Hematopoietic multipotent progenitor cell (in vitro differentiated cells): ENCODE results near the gene ATP2B3. TPM values are rescaled to one million over a fixed set of nuclear protein-coding genes. Genes with fewer than 3 reads are reported as not detected.

Source experiments
- DNase-seq, 3 donors: peaks; one replicate each; pipeline ENCODE4 v3.0.0-alpha.2; 2011 to 2015; ENCODE audit warnings: low read depth in 2 of 3, low spot score in 2 of 3
- total RNA-seq: library from RNA; depleted of rRNA; stranded (reverse); fragments of >200 nt; gene quantifications from one replicate; pipeline ENCODE4 v1.2.3, GENCODE V29; 2012

Gene ATP2B3
- total RNA-seq, 1 donor = not detected

DNA sequence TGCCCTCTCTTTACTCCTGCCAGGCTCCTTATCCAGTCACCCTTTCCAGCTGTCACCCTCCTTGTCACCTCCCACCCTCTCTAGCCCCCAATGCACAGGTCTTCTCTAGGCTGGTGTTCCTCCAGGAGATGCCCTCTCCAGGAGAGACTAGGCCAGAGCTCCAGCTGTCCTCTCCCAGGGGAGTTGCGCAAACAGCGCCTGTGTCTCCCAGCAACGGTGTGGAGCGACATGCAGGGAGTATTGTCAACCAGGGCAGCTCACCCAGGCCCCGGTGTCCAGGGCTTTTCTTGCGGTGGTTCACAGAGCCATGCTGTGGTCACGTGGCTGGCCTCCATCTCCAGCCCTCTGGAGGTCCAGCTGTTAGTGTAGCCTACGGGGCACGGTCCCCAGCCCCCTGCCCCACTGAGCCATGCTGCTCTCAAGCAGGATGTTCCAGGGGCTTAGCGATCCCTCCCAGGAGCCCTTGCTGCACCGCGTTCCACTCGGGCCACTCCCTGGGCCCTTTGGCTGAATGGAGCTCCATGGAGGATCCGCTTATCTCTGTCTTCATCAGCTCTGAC lies 46.7 kb downstream of the ATP2B3 start:
- DNase-seq = no peak

DNA sequence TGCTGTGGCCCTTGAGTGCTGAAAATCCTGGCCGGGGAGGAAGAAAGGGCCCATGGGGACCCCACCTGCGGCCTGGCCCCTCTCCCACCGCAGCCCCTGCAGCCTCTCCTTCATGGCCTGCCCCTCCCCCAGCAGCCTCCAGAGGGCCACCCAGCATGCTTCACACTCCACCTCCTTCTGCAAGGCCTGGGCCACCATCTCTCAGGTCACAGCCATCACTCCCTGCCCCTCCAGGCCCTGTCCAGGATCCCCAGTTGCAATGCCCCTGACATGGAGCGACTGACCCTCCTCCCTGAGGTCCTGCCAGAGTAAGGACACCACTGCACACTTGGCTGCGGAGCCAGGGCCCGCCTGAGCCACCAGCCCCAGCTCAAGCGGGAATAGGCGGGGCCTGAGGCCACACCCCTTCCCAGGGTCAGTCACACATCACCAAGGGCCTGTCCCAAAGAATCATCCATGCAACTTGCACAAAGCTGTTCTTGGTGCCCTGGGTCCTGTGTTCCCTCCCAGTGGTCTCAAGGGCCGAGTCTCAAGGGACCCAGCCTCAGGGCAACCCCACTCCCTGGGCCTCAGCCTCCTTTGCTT lies 48.6 kb downstream of the ATP2B3 start:
- DNase-seq = no peak

DNA sequence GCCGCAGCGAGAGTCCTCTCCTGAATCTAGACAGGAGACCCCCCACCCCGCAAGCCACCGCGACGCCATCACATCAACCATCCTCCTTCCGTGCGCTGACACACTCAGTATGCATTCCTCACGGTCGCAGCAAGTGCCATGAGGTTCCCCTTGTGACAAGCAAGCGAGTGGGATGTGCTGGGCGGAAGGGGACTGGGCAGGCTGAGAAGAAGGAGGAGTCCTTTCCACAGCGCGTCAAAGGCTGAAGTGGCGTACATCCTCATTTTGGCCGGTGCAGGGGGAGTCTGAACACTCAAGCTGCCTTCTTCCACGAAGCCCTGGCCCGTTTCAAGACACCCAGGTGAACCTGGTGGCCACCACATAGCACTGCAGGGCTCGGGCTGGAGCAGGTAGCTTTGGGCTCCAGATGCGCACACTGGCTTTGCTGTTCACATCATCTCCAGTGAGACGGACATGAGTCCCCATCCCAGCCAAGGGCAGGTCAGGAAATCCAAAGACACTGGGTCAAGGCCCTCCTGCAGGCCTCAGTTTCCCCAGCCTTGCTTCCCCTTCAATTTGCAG lies 51.1 kb downstream of the ATP2B3 start:
- DNase-seq = no peak

DNA sequence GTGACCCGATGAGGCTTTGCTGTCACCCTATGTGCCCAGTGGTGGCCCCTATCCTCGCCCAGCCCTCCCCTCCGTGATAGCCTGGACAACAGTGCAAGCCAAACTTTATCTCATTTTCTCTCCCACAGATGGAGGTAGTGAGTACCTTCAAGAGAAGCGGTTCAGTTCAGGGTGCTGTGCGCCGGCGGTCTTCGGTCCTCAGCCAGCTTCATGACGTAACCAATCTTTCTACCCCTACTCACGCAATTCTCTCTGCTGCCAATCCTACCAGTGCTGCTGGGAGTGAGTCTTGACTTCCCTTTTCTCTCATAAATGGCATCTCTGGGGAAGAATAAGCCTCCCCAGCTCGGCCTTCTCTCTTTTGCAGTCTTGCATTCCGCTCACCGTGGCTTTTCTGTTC lies 52.0 kb downstream of the ATP2B3 start:
- DNase-seq = no peak

DNA sequence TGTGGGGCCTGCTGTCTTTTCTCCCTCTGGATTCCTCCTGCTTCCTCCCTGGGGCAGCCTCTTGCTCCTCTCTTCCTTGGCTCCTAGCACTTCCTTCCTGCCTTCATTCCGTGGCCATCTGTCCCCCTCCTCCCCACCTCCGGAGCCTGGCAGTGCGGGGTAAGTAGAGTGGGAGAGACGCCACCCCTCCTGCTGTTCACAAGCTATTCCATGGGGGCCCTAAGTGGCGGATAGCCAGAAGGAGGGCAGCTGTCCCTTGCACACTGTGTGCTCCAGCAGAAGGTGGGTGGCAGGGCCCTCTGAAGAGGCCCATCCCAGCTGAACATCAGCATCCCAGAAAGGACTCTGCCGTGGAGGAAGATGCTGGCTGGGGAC lies 54.1 kb downstream of the ATP2B3 start:
- DNase-seq = no peak

DNA sequence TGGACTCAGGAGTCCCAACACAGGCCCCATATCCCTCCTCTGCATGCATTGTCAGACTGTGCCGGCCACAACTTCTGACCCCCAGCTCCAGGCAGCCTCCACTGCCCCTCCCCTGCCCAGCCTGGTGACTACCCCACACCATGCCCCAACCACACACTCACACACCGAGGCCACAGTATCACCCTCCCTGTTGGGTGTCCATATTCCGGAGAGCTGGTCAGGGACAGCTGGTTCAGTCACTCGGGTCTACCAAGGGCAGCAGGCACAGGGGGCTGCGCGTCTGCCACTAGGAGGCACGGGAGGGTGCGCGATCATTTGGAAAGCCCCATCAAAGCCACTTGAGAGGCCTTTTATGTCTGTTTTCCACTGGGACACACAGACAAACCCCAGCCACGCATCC lies 55.2 kb downstream of the ATP2B3 start:
- no peak for DNase-seq

DNA sequence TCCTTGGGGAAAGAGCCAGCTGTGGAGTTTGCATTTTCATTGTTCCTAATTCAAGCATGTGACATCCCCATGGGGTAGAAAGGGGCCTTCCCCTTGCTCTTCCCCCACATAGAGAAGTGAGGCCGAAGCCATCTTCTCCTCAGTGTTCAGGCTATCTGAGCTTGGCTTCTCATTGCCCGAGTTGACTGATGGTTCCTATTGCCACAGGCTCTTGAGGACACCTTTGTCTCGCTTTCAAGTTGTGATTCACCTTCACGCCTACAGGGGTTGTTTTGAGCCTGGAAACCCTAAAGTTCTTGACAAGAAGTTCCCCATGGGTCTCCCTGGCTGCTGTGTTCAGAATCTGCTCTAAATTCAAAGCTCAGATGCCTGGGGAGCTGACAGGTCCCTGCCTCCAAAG lies 56.5 kb downstream of the ATP2B3 start:
- peak in 1 of 3 donors; percentile 30 for DNase-seq

DNA sequence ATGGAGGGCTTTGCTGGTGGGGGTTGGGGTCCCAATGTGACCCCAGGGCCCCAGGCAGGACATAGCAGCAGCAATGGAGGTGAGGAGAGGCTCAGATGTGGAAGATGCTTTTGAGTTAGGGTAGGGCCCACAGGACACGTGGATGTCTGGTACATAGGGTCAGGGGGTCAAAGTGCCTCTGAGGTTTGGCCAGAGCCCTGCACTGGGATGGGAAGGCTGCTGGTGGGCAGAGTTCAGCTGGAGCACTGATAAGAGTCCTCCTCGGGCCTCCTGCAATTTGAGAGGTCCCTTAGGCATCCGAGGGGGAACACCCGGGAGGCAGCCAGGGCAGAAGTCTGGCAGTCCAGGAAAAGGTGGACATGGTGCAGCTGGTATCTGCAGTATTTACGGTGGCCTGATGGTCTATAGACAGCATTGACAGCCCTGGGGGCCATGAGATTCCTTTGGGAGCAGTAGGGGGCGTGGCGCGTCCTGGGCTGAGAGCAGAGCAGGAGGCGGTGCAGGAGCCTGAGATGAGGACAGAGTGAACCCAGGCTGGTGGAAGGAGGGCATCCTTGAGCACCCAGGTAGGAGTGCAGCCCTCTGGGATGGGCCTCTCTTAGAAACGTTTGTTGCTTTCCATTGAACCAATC lies 58.9 kb downstream of the ATP2B3 start:
- no peak for DNase-seq

DNA sequence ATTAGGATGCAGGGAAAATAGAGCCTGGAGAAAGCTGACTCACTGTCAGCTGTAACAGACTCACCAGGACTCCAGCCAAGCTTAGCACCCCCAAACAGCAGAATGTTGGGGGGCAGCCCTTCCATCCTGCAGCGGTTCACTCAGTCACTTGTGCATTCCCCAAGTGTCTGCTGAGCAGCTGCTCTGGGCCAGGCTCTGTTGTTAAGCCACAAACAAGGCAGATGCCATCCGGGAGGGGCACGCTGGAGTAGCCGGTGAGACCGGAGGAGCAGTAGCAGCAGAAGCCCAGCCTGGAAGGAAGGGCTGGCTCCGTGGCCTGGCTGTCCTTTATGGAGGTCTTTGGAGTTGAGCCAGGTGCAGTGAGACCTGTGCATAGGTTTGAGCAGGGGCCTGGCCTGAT lies 59.5 kb downstream of the ATP2B3 start:
- DNase-seq = no peak

DNA sequence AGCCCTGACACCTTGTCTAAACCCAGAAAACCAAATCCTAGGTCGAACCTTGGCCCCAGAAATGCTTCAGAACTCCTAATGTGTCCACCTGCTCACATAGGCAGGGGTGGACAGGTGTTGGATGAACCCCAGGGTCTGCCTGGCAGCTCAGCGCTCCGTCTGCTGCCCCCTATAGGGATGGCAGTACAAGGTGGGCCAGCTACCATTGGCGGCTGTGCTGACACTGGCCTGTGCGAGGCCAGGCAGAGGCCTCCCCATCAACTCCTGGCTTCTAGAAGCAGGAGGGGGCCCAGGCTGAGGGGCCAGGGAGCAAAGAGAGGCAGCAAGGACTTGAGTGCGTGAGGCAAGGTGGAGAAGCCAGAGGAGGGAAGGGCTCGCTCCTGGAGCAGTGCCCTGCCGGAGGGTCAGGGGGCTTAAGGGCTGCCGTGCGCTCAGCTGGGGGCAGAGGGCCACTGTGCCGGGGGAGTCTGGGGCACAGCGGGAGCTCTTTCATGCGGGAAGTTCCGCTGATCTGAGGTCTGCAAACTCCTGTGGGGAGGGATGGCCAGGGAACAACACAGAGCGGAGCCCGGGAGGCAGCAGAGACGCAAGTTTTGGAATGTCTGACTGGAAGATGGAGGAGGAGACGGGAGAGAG lies 60.9 kb downstream of the ATP2B3 start:
- no peak for DNase-seq

DNA sequence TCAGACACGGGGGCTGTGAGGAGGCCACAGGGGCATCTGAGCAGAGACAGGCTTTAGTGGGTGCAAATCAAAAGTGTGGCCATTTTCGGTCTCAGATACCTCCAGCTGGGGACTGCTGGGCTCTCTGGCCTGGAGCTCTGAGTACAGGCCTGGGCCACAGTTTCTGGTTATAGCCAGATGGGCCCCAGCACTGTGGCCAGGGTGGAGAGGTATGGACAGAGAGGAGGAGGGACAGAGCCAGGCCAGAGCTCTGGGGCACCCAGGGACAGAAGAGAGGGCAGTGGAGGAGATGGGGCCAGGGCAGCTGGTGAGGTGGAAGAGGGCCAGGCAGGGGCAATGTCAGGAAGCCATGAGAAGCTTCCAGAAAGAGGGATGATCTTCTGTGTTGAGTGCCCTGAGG lies 61.4 kb downstream of the ATP2B3 start:
- no peak for DNase-seq

DNA sequence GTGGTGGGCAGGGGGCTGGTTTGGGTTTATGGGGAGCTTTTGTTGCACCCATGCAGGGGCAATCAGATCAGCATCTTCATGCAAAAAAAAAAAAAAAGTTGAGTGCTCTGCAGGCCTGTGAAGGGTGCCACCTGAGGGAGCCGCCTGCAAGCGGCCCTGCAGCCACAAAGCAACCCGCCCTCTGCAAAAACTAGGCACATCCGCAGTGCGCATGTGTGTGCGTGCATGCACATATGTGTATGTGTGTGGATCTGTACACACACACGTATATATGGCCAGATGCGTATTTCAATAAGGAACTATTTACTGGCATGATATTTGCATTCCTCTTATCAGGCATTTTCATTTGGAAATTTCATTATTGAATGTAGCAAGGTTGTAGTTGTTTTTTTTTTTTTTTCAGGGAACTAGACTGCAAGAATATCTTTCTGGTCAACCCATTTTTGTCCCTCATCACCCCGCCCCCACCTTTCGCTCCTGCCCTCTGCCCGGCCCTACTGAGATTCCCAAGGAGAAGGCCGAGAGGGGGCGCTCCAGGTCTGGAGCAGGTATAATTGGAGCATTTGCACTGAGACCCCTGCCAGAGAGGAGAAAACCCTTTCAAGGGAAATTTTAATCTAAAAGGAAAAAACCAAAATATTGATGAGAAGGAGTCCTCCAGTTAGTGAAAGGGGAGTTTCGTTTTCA lies 63.4 kb downstream of the ATP2B3 start:
- DNase-seq = no peak

DNA sequence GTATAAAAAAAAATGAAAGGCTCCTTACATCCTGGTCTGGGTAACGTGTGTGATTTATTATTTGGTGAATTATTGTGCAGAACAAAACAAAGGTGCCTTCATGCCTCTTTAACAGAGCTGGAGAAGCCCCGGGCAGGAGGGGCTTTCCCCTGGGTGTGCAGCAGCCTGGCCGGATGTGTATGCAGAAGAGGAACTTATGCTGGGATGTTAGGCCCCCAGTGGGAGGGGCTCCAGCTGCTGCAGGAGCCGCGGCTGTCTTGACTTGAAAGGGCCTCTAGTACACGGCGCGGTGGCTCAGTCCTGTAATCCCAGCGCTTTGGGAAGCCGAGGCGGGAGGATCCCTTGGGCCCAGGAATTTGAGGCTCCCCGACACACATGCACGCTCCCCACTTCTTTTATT lies 65.5 kb downstream of the ATP2B3 start:
- peak; percentile 31 to 86 (median 79) for DNase-seq

DNA sequence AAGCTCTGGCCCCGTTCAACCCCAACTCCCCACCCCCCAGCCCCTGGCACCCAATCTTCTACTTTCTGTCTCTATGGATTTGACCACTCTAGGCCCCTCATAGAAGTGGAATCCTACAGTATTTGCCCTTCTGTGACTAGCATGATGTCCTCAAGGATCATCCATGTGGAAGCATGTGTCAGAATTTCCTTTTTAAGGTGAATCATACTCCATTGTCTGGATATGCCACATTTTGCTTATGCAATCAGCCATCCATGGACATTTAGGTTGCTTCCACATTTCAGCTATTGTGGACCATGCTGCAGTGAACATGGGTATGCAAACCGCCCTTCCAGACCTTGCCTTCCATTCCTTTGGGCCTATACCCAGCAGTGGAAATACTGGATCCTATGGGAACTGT lies 66.0 kb downstream of the ATP2B3 start:
- no peak for DNase-seq

DNA sequence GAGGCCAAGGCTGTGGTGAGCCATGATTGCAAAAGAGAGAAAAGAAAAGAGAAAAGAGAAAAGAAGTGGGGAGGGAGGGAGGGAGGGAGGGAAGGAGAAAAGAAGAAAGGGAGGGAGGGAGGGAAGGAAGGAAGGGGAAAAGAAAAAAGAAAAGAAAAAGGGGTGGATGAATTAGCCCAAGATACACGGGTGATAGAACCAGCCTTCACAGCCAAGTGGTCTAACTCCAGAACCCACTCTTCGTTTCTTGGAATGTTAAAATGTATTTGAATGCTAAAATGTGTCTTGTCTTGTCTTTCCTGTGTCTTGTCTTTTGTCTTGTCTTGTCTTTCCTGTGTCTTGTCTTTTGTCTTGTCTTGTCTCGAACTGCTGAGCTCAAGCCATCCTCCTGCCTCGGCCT lies 68.4 kb downstream of the ATP2B3 start:
- no peak for DNase-seq

DNA sequence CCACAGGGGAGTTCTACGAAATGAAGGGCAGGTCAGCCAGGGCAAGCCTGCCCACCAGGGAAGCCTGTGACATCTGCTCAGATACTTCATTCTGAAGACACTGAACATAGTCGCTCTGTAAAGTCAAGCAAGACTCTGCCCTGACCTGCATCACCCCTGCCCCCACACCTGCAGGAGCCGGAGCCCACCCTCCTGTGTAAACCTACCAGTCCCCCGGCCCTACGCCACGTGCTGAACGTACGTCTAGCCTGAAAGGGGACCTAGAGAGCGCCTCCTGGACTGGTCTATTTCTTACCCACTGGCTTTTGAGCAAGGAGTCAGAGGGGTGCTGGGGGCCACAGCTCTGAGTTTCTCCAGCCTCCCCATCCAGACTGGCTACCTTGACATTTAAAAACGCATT lies 69.9 kb downstream of the ATP2B3 start:
- DNase-seq = no peak

DNA sequence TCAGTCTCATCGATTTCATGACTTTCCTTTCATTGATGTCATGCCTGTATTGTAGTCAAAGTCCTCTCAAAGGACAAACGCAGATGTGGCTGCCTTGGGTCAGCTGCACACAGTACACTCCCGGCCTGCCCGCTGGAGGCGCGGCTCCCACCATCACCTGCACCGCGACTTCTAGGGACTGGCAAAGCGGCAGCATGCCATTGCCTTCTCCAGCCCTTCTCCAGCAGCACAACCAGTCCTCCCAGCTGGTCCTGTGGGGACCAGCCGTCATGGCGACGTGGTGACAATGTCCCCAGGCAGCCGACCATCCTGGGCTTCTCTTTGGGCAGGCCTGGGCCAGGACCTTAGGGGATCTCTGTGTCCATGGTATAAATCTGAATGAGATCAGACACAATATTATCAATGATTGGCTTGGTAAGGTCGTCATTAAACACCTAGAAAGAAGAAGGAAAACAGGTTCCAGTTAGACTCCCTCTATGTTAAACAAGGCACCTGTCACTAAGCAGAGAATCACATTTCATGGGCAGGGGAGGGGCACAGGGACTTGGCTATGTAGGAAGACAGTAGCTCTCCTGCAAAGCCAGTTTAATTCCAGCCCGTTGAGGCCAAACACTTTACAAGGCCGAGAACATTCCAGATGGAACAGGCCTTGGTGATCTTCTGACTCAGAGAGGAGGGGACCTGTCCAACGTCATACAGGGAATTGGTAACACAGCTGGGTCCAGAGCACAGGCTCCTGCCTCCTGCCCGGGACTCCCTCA lies 70.8 kb downstream of the ATP2B3 start:
- DNase-seq = no peak

DNA sequence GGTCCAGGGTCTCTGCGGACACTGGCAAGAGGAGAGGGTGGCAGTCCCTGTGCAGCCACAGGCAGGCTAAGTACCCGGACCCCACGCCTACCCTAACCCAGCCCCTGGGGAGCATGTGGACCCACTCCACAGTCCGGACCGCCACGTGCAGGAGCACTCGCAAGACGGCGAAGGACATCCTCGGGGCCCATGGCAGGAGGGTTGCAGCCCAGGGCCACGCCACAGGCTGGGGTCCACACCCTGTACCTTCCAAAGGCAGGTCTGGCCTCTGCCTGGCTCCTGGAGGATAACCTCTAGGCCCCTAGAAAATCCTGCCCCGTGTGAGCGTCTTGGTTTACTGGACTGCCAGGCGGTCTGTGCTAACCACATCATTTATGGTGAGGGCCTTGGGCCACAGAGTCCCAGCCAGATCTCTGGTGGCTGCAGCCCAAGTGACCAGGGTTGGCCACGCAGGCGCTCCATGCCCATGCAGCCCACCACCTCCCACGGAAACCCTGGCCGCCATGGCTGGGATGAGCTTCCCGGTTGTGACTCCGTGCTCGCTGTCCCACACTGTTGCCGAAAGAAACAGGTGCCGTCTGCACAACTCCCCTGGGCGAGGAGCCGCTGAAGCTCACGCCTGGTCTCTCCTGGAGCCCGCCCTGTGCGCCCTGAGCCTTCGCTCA lies 71.5 kb downstream of the ATP2B3 start:
- no peak for DNase-seq

DNA sequence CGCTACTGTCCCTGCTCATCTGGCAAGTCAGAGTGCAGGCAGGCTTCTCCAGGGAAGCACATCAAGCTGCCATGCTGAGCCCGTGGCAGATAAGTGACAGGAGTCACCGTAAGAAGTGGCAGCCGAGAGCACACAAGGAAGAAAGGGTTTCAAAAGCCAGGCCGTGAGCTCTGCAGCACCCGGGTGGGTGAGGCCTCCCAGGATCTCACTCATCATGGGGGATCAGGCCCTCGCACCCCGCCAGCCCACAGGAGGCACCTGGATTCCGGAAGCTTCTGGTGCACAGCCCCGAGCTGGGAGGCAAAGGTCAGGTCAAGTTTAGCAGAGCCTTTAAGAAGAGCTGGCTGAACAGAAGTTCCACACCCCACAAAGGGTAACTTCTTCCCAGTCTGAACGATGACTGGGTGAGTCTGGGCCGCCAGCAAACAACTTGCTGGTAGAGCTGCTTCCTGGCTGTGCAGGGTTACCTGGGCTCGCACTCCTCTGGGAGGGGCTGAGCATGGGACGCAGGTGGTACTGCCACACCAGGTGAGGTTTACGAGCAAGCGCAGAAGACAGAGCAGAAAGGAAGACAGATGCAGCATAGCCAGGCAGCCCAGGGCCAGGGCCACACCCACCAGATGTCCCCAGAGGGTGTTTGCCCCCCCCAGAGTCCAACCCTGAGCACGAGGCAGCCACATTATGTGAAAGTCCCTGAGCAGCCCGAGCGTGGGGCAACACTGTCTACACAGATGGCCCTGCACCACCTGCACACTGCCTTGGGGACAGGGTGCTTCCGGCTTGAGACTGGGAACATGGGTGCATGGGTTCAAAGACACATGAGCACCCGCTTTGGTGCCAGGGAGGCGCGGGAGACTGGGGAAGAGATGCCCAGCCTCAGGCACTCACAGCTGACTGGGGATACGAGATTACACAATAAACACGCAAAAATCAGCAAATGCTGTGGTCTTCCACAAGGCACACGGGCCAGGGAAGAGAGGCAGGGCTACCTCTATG lies 73.8 kb downstream of the ATP2B3 start:
- DNase-seq = no peak
